Activated CD4-positive, alpha-beta memory T cell treated with anti-CD3 and anti-CD28 coated beads, Interleukin-2, amount 10 ng/mL, durations not matched to agents 7 days and 5 days (primary cell): Measurements from ENCODE around the gene IGSF8. TPM values are rescaled to one million over a fixed set of nuclear protein-coding genes. Genes with fewer than 3 reads are reported as not detected.
"Not testable (repeated sequence)": the region's sequence is repeated elsewhere in the genome, so short reads cannot be mapped to it uniquely, and the experiment has no call there.

Experiments used
- CTCF ChIA-PET: fragments of 350-600 bp; sonication (Branson Sonifier 250); formaldehyde crosslinking; loops from one replicate; lab custom pipeline; 2021; ENCODE audit warnings: antibody characterized with exemption, inconsistent platforms; lab: Charles Lee
- POLR2A ChIA-PET: fragments of 350-600 bp; sonication (Branson Sonifier 250); formaldehyde crosslinking; loops from one replicate; lab custom pipeline; 2021; ENCODE audit warnings: antibody characterized with exemption; lab: Charles Lee
- DNase-seq: peaks from one replicate; pipeline ENCODE4 v3.0.0-alpha.2; 2020
- H3K27ac Mint-ChIP-seq: one replicate; pipeline ENCODE4 v1.8.0; 2021; ENCODE audit warnings: mild to moderate bottlenecking, mixed read lengths
- H3K27me3 Mint-ChIP-seq: one replicate; pipeline ENCODE4 v1.8.0; 2021; ENCODE audit warnings: mixed read lengths
- H3K36me3 Mint-ChIP-seq: one replicate; pipeline ENCODE4 v1.8.0; 2021; ENCODE audit warnings: low read depth, mixed read lengths
- H3K4me1 Mint-ChIP-seq: one replicate; pipeline ENCODE4 v1.8.0; 2021; ENCODE audit warnings: mixed read lengths
- H3K4me3 Mint-ChIP-seq: one replicate; pipeline ENCODE4 v1.8.0; 2021; ENCODE audit warnings: mild to moderate bottlenecking, mixed read lengths
- H3K9me3 Mint-ChIP-seq: one replicate; pipeline ENCODE4 v1.8.0; 2021; ENCODE audit warnings: mixed read lengths
- total RNA-seq, 2 experiments: library from RNA; stranded (reverse); gene quantifications; one replicate each; pipeline ENCODE4 v1.2.3, GENCODE V29; 2021

IGSF8 gene
- total RNA-seq, 2 experiments from 2014 or later = 30.5 to 31.6 TPM

GRCh38 chr1:160131803-160132565, 33.6 kb upstream of the IGSF8 start:
- POLR2A ChIA-PET = interaction anchor here (0.8 kb wide), 1 partner anchor 305 kb away, joined by 3 read pairs; the partner anchor contains the start of gene SLAMF8
- H3K9me3 Mint-ChIP-seq = no peaks in the 10 kb centered on the region
- CTCF ChIA-PET = no interaction called here

GRCh38 chr1:160130939-160131338, 32.5 kb upstream of the IGSF8 start:
- CTCF ChIA-PET = no interaction called here
- no peaks in the 10 kb centered on the region for H3K9me3 Mint-ChIP-seq
- POLR2A ChIA-PET = interaction anchor here (0.8 kb wide), 1 partner anchor 304 kb away, joined by 3 read pairs; the partner anchor contains the start of gene SLAMF8

More at GRCh38 chr1:160131803-160132565, 33.6 kb upstream of the IGSF8 start:
- H3K36me3 Mint-ChIP-seq = no peaks in the 10 kb centered on the region
- no peaks in the 10 kb centered on the region for H3K4me1 Mint-ChIP-seq
- H3K27ac Mint-ChIP-seq = no peak overlapping the region
- H3K27me3 Mint-ChIP-seq = peaks cover 18% of the 10 kb centered on the region
- no peak overlapping the region for H3K4me3 Mint-ChIP-seq
- DNase-seq = no peak

GRCh38 chr1:160130486-160130885, 32.1 kb upstream of the IGSF8 start:
- Mint-ChIP-seq H3K9me3 (no peaks in the 10 kb centered on the region), H3K27ac (no peak overlapping the region), H3K27me3 (peaks cover 18% of the 10 kb centered on the region), H3K4me3 (no peak overlapping the region), H3K4me1 (no peaks in the 10 kb centered on the region), H3K36me3 (no peaks in the 10 kb centered on the region)
- DNase-seq = no peak
- POLR2A ChIA-PET = no interaction called here
- CTCF ChIA-PET = interaction anchor here (0.7 kb wide), 1 partner anchor 52 kb away, joined by 3 read pairs; no protein-coding TSS in a partner anchor

More at GRCh38 chr1:160130939-160131338, 32.5 kb upstream of the IGSF8 start:
- Mint-ChIP-seq H3K4me3 (no peak overlapping the region), H3K27ac (no peak overlapping the region), H3K27me3 (peaks cover 18% of the 10 kb centered on the region), H3K36me3 (no peaks in the 10 kb centered on the region), H3K4me1 (no peaks in the 10 kb centered on the region)
- no peak for DNase-seq

- H3K27ac Mint-ChIP-seq = no peak overlapping the region
- ChIA-PET CTCF (interaction anchor here (0.7 kb wide), 1 partner anchor 52 kb away, joined by 3 read pairs; no protein-coding TSS in a partner anchor), POLR2A (no interaction called here)
- no peak overlapping the region for H3K4me3 Mint-ChIP-seq
- no peaks in the 10 kb centered on the region for H3K9me3 Mint-ChIP-seq
- no peak for DNase-seq
- no peaks in the 10 kb centered on the region for H3K36me3 Mint-ChIP-seq
- no peaks in the 10 kb centered on the region for H3K4me1 Mint-ChIP-seq
- peaks cover 18% of the 10 kb centered on the region for H3K27me3 Mint-ChIP-seq
Measured at GRCh38 chr1:160129966-160130365, 31.5 kb upstream of the IGSF8 start.

GRCh38 chr1:160129558-160129957, 31.1 kb upstream of the IGSF8 start:
- no peaks in the 10 kb centered on the region for H3K36me3 Mint-ChIP-seq
- no peaks in the 10 kb centered on the region for H3K4me1 Mint-ChIP-seq
- ChIA-PET POLR2A (no interaction called here), CTCF (no interaction called here)
- H3K27me3 Mint-ChIP-seq = peaks cover 18% of the 10 kb centered on the region
- no peak overlapping the region for H3K27ac Mint-ChIP-seq
- DNase-seq = no peak
- no peak overlapping the region for H3K4me3 Mint-ChIP-seq
- H3K9me3 Mint-ChIP-seq = no peaks in the 10 kb centered on the region

GRCh38 chr1:160129046-160129445, 30.6 kb upstream of the IGSF8 start:
- Mint-ChIP-seq H3K4me1 (no peaks in the 10 kb centered on the region), H3K27me3 (peaks cover 18% of the 10 kb centered on the region), H3K27ac (no peak overlapping the region), H3K36me3 (no peaks in the 10 kb centered on the region), H3K9me3 (no peaks in the 10 kb centered on the region), H3K4me3 (no peak overlapping the region)
- ChIA-PET POLR2A (no interaction called here), CTCF (no interaction called here)
- DNase-seq = no peak

- DNase-seq = no peak
- CTCF ChIA-PET = no interaction called here
- POLR2A ChIA-PET = no interaction called here
- no peaks in the 10 kb centered on the region for H3K9me3 Mint-ChIP-seq
- H3K4me3 Mint-ChIP-seq = no peak overlapping the region
- no peaks in the 10 kb centered on the region for H3K36me3 Mint-ChIP-seq
- H3K27me3 Mint-ChIP-seq = peaks cover 18% of the 10 kb centered on the region
- H3K4me1 Mint-ChIP-seq = no peaks in the 10 kb centered on the region
- H3K27ac Mint-ChIP-seq = no peak overlapping the region
Measured at GRCh38 chr1:160128636-160129035, 30.2 kb upstream of the IGSF8 start.

GRCh38 chr1:160127865-160128523, 29.6 kb upstream of the IGSF8 start:
- Mint-ChIP-seq H3K9me3 (no peaks in the 10 kb centered on the region), H3K27ac (no peak overlapping the region), H3K4me3 (no peak overlapping the region), H3K27me3 (peaks cover 18% of the 10 kb centered on the region), H3K36me3 (no peaks in the 10 kb centered on the region), H3K4me1 (no peaks in the 10 kb centered on the region)
- no peak for DNase-seq
- ChIA-PET CTCF (no interaction called here), POLR2A (no interaction called here)

GRCh38 chr1:160127381-160127780, 29.0 kb upstream of the IGSF8 start:
- H3K9me3 Mint-ChIP-seq = no peaks in the 10 kb centered on the region
- H3K36me3 Mint-ChIP-seq = no peaks in the 10 kb centered on the region
- CTCF ChIA-PET = no interaction called here
- POLR2A ChIA-PET = no interaction called here
- H3K4me1 Mint-ChIP-seq = no peaks in the 10 kb centered on the region
- no peak for DNase-seq
- no peak overlapping the region for H3K27ac Mint-ChIP-seq
- peaks cover 13% of the 10 kb centered on the region for H3K27me3 Mint-ChIP-seq
- H3K4me3 Mint-ChIP-seq = no peak overlapping the region

GRCh38 chr1:160126342-160126741, 27.9 kb upstream of the IGSF8 start:
- not testable (repeated sequence) for H3K27ac Mint-ChIP-seq

GRCh38 chr1:160125746-160126145, 27.3 kb upstream of the IGSF8 start:
- DNase-seq = no peak
- Mint-ChIP-seq H3K4me3 (no peak overlapping the region), H3K27me3 (peaks cover 4% of the 10 kb centered on the region), H3K9me3 (no peaks in the 10 kb centered on the region), H3K27ac (no peak overlapping the region), H3K36me3 (no peaks in the 10 kb centered on the region), H3K4me1 (no peaks in the 10 kb centered on the region)
- POLR2A ChIA-PET = no interaction called here
- CTCF ChIA-PET = interaction anchor here (0.7 kb wide), 1 partner anchor 127 kb away, joined by 3 read pairs; no protein-coding TSS in a partner anchor

More at GRCh38 chr1:160126342-160126741, 27.9 kb upstream of the IGSF8 start:
- DNase-seq, H3K9me3 Mint-ChIP-seq, POLR2A ChIA-PET, H3K4me3 Mint-ChIP-seq, H3K36me3 Mint-ChIP-seq, H3K27me3 Mint-ChIP-seq, H3K4me1 Mint-ChIP-seq: not testable (repeated sequence)
- CTCF ChIA-PET = interaction anchor here (0.7 kb wide), 1 partner anchor 126 kb away, joined by 3 read pairs; no protein-coding TSS in a partner anchor

GRCh38 chr1:160124705-160125478, 26.5 kb upstream of the IGSF8 start:
- Mint-ChIP-seq H3K4me3 (no peak overlapping the region), H3K9me3 (no peaks in the 10 kb centered on the region), H3K36me3 (no peaks in the 10 kb centered on the region), H3K4me1 (no peaks in the 10 kb centered on the region), H3K27ac (no peak overlapping the region), H3K27me3 (peaks cover 4% of the 10 kb centered on the region)
- DNase-seq = no peak
- CTCF ChIA-PET = no interaction called here
- POLR2A ChIA-PET = interaction anchor here (1.2 kb wide), 1 partner anchor 16 kb away, joined by 3 read pairs; no protein-coding TSS in a partner anchor
